NCI-H226 (cell line): ENCODE measurements around the gene ADA.
"Not testable (repeated sequence)": the region's sequence is repeated elsewhere in the genome, so short reads cannot be mapped to it uniquely, and the experiment has no call there.

Source experiments
- DNase-seq: peaks from one replicate; pipeline ENCODE4 v3.0.0-alpha.2; 2015

Gene ADA

DNA sequence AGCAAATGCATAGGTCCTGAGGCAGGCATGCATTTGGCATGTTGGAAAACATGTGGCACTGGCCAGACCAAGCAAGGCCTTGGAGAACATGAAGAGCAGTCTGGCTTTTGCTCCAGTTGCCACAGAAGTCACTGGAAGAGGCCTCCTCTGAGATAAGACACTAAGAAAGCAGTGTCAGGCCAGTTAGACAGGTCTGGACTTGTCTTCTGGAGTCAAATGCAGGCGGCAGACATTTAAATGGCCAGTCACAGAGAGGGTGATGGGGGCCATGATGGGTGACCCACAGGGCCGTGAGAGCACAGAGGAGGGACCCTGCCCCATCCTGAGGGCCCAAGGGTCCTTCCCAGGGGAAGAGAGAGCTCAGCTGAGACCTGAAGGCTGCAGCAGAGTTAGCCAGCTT, 26.7 kb upstream of the ADA start:
- DNase-seq: no peak

DNA sequence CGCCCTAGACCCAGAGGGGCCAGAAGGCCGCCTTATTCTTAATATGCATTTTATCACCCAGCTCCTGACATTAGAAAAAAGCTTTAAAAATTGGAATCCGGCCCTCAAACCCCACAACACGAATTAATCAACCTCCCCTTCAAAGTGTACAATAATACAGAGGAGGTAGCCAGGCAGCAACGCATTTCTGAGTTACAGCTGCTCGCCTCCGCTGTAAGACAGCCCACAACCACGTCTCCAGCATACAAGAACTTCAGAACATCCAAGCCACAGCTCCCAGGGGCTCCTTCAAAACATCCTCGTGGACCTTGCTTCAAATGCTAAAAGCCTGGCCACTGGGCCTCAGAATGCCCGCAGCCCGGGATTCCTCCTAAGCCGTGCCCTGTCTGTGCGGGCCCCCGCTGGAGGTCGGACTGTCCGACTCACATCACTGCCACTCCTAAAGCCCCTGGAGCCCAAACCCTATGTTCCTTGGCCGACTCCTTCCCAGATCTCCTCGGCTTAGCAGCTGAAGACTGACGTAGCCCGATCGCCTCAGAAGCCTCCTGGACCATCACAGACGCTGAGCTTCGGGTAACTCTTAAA, 20.9 kb upstream of the ADA start:
- DNase-seq: not testable (repeated sequence)

DNA sequence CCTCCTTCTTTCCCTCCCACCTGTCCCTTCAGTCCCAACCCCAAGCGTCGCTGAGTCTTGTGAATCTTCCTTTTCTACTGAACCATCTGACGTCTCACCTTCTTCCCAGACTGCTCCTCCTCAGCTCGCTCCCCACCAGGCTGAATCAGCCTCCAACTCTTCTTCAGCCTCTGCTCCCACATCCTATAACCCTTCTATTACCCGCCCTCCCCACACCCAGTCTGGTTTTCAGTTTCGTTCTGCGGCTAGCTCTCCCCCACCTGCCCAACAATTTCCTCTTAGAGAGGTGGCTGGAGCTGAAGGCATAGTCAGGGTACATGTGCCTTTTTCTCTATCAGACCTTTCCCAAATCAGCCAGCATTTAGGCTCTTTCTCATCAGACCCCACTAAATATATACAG, 20.0 kb upstream of the ADA start:
- not testable (repeated sequence) for DNase-seq

DNA sequence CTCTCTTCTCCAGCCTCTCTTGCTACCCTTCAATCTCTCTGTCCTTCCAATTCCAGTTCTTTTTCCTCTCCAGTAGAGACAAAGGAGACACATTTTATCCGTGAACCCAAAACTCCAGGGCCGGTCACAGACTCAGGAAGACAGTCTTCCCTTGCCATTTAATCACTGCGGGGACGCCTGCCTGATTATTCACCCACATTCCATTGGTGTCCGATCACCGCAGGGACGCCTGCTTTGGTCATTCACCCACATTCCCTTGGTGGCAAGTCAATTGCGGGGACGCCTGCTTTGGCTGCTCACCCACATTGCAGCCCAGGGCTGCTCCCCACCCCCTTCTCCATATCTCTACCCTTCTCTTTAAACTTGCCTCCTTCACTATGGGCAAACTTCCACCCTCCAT, 19.4 kb upstream of the ADA start:
- not testable (repeated sequence) for DNase-seq

DNA sequence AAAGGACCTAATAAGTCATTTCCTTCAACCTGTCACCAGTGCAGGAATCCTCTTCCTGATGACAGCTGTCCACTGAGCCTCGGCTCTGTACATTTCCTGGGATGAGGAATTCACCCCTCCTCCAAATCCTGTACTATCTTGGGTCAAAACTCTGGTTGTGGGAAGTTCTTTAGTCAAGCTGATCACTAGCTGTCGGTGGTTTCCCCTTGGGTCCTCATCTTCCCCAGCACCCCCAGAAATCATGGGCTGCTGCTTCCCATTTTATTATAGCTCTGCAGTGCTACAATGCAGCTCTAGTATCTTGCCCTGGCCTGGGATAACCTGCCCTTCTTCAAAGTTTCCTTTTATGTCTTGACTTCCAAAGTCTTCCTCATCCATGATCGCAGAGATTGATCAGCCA, 14.6 kb upstream of the ADA start:
- no peak for DNase-seq

DNA sequence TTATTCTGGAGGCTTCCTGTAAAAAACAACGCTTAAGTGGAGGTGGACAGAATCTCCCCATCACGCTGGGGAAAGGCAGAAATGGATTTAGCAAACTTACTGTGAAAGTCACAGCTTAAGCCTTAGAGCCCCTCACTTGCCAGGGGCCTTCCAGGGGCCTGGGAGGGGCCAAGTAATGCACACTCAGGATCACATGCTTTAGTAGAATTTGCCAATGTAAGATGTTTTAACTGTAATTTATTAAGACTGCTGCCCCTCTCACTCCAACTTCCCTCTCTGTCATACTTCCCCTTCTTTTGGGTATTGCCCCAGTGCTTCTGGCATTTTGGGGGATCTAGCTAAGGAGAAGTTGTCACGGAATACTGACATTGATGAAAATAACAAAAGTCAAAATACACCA, 12.6 kb upstream of the ADA start:
- no peak for DNase-seq

DNA sequence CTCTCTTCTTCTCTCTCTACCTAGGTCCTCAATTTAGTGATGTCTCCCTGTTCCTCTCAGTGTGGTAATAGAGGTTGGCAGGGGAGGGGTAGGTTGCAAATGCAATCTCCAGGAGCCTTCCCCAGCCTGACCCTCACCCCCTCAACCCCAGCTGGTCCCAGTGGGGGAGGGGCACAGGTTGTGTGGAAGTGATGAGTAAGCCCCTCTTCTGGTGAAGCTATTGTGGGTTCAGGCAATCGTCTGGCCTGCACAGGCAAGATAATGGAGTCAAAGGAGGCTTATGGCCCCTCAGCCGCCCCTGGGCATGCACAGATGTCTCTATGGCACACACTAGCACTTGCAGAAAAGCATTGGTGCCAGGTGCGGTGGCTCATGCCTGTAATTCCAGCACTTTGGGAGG, 10.8 kb upstream of the ADA start:
- DNase-seq: no peak

DNA sequence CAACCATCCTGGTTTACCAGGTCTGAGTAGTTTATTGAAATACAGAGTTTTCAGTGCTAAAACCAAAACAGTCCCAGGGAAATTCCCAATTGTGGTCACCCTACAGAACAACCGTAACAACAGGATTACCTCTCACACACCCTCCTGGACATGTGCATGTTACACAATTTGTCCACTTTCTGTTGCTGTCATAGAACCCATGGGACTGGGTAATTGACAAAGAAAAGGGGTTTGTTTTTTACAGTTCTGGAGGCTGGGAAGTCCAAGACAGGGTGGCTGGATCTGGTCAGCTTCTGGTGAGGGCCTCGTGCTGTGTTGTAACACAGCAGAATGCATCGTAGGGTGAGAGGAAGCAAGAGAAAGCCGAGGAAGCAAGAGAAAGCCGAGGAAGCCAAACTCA, 9.1 kb upstream of the ADA start:
- DNase-seq: no peak

DNA sequence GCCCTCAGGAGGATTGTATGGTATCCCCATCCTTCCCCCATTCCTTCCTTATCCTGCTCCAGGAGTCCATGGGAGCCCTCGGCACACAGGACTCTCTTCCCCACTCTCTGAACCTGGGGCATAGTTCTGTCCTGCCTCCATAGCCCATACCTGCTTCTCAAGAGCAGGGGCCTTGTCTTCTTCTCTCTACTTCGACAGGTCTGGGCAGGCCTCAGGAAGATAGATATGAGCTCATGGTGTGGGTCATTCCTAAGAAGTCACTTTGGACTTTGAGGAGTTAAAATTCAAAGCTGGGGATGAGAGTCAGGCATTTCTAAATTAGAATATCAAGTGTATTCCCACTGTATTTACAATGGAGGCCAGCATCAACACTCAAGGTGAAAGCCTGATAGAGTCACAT, 8.4 kb upstream of the ADA start:
- DNase-seq: no peak

DNA sequence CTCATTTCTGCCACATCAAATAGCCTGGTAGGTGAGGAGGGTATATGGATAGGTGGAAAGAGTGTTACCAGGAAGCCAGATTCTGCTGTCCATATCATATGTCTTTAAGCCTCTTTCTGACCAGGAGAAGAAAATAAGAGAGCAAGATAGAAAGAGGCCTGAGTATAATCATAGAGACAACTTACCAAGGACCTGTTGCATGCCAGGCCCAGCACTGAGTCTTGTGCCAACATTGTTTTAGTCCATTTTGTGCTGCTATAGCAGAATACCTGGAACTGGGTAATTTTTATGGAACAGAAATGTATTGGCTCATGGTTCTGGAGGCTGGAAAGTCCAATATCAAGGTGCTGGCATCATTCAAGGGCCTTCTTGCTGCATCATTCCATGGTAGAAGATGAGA, 7.3 kb upstream of the ADA start:
- no peak for DNase-seq

DNA sequence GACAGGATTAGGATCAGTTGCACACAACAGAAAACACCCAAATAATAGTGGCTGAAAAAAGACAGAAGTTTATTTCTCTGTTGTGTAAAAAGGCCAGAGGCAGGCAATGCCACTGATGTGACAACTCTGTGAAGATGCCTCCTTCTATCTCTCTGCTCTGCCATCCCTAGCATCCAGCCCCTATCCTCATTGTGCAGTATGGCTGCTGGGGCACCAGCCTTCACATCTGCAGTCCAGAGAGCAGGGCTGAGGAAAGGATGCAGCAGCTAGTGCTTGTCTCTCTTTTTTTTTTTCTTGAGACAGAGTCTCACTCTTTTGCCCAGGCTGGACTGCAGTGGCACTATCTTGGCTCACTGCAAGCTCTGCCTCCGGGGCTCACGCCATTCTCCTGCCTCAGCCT, 6.4 kb upstream of the ADA start:
- DNase-seq: no peak

DNA sequence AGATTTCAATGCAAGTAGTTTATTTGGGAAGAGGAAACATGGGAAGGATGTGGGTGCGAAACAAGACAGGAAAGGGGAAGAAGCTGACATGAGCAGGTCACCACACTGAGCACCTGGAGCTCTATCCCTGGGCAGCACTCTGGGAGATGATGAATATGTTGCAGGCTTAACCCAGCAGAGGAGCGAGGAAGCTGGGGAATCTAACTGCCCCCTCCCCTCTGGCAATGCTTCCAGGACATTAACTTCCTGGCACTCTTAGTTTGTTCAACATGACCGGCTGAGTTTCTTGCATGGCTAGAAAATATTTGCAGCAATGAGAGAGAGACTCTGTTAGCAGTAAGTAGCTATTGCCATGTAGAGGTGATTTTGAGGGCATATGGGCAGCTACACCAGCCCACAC, 4.9 kb upstream of the ADA start:
- DNase-seq: no peak

DNA sequence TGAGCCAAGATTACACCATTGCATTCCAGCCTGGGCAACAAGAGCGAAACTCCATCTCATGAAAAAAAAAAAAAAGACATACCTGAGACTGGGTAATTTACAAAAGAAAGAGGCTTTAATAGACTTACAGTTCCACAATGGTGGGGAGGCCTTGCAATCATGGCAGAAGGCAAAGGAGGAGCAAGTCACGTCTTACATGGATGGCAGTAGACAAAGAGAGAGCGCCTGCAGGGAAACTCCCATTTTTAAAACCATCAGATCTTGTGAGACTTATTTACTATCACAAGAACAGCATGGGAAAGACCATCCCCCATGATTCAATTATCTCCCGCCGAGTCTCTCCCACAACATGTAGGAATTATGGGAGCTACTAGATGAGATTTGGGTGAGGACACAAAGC, 2.7 kb upstream of the ADA start:
- DNase-seq: not testable (repeated sequence)

DNA sequence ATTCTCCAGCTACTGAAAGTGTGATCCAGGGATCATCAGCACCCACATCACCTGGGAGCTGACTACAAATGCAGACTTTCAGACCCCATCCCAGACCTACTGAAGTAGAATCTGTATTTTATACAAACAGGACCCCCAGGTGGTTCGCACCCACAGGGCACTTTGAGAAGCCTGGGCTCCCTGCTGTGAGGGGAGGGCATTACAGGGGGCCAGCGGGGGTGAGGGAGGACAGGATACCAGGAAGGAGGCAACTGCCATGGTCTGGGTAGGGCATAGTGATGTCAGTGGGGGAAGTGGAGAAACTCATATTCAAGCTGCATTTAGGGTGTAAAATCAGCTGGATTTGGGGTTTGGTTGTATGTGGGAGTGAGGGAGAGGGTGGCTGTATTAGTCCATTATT, 2.0 kb upstream of the ADA start:
- no peak for DNase-seq

DNA sequence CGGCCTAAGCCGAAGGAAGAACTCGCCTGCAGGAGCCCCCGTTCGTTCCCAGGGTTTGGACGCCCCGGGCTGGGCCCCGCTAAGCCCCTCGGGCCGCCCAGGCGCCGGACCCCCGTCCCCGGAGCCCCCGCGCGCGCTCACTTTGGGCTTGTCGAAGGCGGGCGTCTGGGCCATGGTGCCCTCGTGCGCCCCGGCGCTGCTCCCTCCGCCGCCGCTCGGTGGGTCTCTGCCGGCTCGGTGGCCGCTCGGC, 140 bp downstream of the ADA start:
- DNase-seq: no peak

DNA sequence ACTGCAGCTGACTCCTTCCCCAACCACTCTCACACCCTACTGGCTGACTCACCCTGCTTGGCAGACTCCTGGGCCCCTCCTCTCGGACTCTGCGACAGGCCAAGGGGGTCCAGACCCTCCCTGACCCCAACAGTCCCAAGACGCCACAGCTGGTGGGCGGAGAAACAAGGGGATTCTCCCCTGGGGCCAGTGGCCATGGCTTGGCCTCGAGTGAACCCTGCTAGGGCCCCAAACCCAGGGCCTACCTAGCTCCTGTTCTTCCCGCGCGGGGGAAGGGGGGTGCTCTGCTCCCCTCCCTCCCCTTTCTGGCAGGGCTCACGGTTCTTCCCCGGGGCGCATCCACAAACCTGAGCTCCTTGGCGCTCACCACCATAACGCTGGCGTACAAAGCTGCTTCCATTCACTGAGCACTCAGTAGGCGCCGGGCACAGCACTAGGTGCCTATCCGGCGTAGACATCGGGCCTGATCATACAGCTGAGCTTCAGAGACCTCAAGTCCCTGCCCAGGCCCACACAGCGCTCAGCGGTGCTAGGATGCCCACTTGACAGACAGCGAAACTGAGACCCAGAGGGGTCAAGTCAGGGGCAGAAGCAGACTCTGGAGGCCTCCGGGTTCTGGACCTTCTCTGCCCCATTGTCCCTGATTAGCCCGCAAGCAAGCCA, 597 bp downstream of the ADA start:
- no peak for DNase-seq

DNA sequence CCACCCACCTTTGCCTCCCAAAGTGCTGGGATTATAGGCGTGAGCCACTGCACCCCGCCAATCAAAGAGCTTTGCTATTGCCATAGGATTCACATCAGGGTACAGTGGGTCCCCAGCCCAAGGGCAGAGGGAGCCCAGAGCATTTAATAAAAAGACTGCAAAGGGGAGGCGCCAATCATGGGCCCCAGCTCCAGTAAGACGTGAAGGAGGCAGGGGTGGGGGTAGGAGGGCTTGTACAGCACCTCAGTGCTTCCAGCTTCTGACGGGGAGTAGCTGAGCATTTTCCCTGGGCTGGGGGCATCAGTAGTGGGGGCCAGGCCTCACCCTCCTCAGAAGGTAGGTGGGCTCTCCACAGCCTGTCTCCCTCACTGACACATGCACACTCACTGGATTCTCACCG, 1.5 kb downstream of the ADA start:
- DNase-seq: no peak

DNA sequence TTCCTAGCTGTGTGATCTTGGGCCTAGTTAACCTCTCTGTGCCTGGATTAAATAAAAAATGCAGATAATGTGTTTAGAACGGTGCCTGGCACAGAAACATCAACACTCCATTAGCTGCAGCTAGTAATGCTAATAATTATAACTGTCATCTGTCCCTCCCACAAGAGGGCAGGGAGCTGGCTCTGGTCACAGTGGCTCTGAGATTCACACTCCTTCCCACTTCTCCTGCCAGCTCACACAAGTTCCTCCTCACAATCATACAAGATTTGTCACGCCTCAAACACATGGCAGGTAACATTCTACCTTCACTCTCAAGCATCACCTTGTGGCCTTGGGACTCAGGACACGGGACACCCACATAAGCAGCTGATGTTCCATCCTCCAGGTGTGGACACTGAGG, 2.4 kb downstream of the ADA start:
- no peak for DNase-seq

DNA sequence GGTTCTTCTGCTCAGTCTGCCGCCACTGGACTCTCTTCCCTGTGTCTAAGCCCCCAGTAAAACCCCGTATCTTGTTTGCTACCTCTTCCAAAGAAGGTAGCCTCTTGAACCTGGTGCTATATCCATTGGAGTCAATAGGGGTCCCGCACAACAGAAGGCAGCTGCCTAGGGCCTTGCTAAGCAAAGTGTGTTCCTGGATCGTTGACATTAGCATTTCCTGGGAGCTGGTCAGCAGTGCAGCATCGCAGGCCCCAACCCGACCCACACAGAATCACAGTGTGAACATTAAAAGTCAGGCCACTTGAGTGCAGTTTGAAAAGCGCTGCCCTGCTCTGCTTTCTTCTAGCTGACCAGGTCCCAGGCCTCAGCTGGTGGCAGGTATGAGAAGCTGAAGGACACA, 2.9 kb downstream of the ADA start:
- DNase-seq: no peak

DNA sequence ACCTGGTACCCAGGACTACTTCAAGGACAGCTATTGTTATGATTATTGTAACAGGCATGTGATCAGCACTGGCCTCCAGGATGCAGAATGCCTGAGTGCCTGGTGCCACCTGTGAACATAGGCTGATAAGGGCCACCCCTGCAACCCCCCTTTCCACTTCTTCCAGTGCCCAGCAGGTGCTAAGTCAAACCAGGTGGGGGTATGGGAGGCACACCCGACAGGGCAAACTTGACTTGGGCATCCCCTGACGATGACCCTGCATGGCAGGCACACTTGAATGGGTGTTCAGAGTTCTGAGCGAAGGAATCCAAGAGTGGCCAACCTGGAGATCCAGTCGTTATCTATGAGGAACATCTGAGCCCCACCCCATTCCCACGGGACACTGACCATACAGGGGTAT, 3.4 kb downstream of the ADA start:
- no peak for DNase-seq

DNA sequence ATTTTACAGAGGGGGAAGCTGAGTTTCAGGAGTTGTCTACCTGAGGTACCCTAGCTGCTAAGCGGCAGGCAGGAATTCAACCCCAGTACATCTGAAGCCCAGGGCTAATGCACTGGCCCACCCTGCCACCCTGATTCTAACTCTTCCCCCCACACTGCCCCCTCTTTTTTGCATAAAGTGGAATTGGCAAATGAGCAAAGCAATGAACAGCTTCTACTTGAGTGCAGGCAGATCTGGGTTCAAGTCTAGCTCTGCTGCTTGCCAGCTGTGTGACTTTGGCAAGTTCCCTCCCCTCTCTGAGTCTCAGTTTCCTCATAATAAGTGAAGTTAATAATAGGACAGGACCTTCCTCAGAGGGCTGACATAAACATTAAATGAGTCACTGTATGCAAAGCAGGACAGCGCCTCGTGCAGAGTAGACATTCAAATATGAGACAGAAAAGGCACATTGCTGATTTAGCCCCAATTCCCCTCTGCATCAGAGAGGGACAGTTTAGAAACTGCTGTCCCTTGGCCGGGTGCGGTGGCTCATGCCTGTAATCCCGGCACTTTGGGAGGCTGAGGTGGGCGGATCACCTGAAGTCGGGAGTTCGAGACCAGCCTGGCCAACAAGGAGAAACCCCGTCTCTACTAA, 4.7 kb downstream of the ADA start:
- no peak for DNase-seq

DNA sequence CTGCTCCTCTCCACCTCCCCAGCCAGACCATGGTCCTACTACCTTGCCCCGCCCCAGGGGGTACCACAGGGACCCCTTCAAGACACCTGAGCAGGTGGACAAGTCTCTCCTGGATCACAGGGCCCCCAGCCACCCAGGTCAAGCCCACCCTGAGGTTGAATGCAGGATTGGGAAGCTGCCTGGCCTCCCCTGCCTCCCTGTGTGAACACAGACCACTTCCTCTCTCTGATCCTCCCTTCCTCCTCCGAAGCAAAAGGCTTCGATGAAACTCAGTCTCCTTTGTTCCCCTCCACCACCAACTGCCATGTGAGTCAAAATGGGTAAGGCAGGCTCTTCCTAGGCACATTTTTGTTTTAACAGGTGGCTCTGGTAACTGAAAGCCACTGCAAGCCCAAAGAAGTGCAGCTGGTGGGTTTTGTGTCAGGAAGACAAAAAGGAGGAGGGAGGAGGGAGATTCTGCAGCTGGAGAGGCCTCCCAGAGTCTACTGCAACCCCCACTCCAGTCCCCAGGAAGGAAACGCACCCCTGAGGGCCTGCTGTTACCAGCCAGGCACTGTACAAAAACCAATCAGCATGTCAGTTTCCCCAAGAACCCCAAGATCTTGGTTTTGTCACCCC, 5.4 kb downstream of the ADA start:
- no peak for DNase-seq

DNA sequence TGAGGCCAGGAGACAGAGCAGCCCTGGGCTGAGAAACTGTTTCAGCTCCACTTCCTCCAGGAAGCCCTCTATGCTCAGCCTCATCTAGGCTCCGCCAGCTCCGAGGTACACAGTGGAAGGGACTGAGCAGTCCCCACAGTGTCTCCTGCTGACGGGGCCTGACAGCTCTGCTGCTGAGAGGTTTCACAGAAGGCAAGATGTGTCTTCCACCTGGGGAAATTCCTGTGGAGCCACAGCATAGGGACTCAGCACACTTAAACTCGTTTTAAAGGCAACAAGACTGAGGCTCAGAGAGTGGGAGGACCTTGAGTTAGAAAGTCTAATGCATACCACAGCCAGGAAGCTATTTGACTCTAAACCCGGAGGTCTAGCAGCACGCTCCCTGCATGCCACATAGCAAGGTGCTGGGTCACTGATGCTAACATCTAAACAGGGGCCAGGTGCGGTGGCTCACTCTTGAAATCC, 6.8 kb downstream of the ADA start:
- DNase-seq: no peak

DNA sequence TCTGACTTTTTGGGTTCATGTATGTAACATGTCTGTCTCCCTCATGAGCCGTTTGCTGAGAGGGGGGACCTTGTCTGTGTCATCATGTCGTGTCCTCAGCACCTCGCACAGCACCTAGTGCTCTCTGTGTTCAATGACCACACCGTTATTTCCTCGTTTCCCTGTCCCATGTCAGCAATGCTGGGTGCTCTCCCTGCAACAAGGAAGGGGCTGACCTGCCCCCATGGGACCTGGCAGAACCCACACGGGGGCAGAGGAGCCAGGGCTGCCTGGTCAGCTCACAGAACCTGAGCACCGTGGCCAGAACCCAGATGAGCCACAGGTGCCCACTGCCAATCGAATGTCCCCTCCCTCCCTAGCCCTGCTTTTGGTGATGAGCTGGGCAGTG, 7.3 kb downstream of the ADA start:
- no peak for DNase-seq
